Nephron progenitor cell (in vitro differentiated cells): ENCODE measurements around the gene MMD.

Experiments
- DNase-seq: peaks from one replicate; pipeline ENCODE4 v3.0.0; 2021
- H3K27ac Mint-ChIP-seq: 2 replicates; pipeline ENCODE4 v1.8.0; 2021; ENCODE audit warnings: mild to moderate bottlenecking, moderate library complexity, mixed read lengths
- H3K27me3 Mint-ChIP-seq: 2 replicates; pipeline ENCODE4 v1.8.0; 2021; ENCODE audit warnings: mild to moderate bottlenecking, low read depth, mixed read lengths; ENCODE audit not compliant: poor library complexity
- H3K36me3 Mint-ChIP-seq: 2 replicates; pipeline ENCODE4 v1.8.0; 2021; ENCODE audit warnings: low read depth, mixed read lengths
- H3K4me1 Mint-ChIP-seq: 2 replicates; pipeline ENCODE4 v1.8.0; 2021; ENCODE audit warnings: mixed read lengths
- H3K4me3 Mint-ChIP-seq: 2 replicates; pipeline ENCODE4 v1.8.0; 2021; ENCODE audit warnings: mild to moderate bottlenecking, moderate library complexity, mixed read lengths
- H3K9me3 Mint-ChIP-seq: 2 replicates; pipeline ENCODE4 v1.8.0; 2021; ENCODE audit warnings: mild to moderate bottlenecking, moderate library complexity, mixed read lengths
- CTCF ChIP-seq: fragments of 200-600 bp; sonication (generic); IDR thresholded peaks from 2 replicates; pipeline ENCODE4 v1.5.0; 2021; ENCODE audit warnings: antibody characterized with exemption

Gene MMD

GRCh38 chr17:55345132-55345531, 76.5 kb downstream of the MMD start:
- no peak for TF ChIP-seq CTCF
- H3K27me3 Mint-ChIP-seq, result peaks cover 11% of the 10 kb centered on the region
- peaks cover 2% of the 10 kb centered on the region for H3K4me1 Mint-ChIP-seq

GRCh38 chr17:55344514-55344997, 77.1 kb downstream of the MMD start:
- peaks cover 20% of the 10 kb centered on the region for H3K9me3 Mint-ChIP-seq
- peaks cover 5% of the 10 kb centered on the region for H3K4me1 Mint-ChIP-seq
- DNase-seq, result no peak
- H3K27ac Mint-ChIP-seq, result no peak overlapping the region
- H3K4me3 Mint-ChIP-seq, result no peak overlapping the region
- peaks cover 11% of the 10 kb centered on the region for H3K27me3 Mint-ChIP-seq
- no peaks in the 10 kb centered on the region for H3K36me3 Mint-ChIP-seq
- no peak for TF ChIP-seq CTCF

More at GRCh38 chr17:55345132-55345531, 76.5 kb downstream of the MMD start:
- H3K9me3 Mint-ChIP-seq, result peaks cover 20% of the 10 kb centered on the region
- no peaks in the 10 kb centered on the region for H3K36me3 Mint-ChIP-seq
- DNase-seq, result no peak
- no peak overlapping the region for H3K4me3 Mint-ChIP-seq
- H3K27ac Mint-ChIP-seq, result no peak overlapping the region

GRCh38 chr17:55343900-55344513, 77.6 kb downstream of the MMD start:
- TF ChIP-seq CTCF, result no peak
- no peak for DNase-seq
- H3K9me3 Mint-ChIP-seq, result peaks cover 20% of the 10 kb centered on the region
- no peak overlapping the region for H3K27ac Mint-ChIP-seq
- no peaks in the 10 kb centered on the region for H3K36me3 Mint-ChIP-seq
- H3K4me3 Mint-ChIP-seq, result no peak overlapping the region
- peaks cover 11% of the 10 kb centered on the region for H3K27me3 Mint-ChIP-seq
- H3K4me1 Mint-ChIP-seq, result peaks cover 5% of the 10 kb centered on the region

- Mint-ChIP-seq H3K36me3 (no peaks in the 10 kb centered on the region), H3K27me3 (peaks cover 11% of the 10 kb centered on the region), H3K4me1 (peaks cover 5% of the 10 kb centered on the region), H3K9me3 (peaks cover 26% of the 10 kb centered on the region), H3K27ac (no peak overlapping the region), H3K4me3 (no peak overlapping the region)
- DNase-seq, result no peak
- no peak for TF ChIP-seq CTCF
Measured at GRCh38 chr17:55342800-55343585, 78.6 kb downstream of the MMD start.
